ENCODE results near the gene RASL12.
"Not testable (repeated sequence)": the region's sequence is repeated elsewhere in the genome, so short reads cannot be mapped to it uniquely, and the experiment has no call there.

Gene RASL12

DNA sequence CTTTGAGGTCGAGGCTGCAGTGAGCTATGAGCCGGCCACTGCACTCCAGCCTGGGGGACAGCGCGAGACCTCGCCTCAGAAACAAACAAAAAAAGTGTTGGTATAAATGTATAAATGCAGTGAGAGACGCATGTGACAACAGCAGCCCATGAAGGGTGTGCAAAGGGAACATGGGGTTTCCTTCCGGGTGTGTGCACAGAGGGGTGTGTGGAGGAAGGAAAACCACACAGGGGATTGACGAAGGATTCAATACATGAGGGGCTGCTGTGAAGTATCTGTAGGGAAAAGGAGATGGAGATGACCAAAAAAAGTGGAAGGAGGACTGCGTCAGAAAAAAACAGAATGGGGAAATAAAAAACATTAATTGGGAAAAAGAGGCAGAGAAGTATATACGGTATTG, 39.5 kb downstream of the RASL12 start:
- DNase-seq (ENCODE audit: low spot score) = no peak

DNA sequence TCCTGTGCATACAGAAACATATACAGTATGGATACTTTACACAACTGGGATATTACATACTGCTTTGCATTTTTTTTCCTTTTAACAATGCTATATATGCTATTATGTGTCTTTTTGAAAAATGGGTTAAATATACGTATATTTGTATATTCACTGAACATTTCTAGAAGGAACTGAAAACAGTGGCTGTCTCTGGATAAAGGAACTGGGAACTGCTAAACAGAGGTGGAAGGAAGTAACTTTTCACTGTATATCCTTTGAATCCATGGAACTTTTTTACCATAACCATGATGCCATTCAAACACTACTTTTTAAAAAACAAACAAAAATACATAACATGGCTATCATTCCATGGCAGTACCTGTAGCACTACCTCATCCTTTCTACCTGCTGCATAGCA, 40.2 kb downstream of the RASL12 start:
- DNase-seq (ENCODE audit: low spot score) = no peak

- no peak for DNase-seq (ENCODE audit: low spot score)
Observed at GRCh38 chr15:65026756-65027155, 41.0 kb downstream of the RASL12 start.

DNA sequence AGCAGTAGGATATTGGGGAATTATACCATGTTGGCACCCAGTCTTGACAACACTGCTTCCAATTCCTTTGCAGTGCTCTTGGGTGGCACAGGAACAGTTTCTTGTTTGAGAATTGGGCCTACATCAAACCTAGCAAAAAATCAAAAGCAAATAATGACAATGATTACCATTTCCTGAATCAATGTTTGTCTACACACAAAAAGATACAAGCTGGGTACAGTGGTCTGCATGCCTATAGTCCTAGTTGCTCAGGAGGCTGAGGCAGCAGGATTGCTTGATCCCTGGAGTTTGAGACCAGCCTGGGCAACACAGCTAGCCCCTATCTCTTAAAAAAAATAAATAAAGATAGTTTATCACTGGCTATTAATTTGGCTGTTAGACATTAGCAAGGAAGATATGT, 46.3 kb downstream of the RASL12 start:
- no peak for DNase-seq (ENCODE audit: low spot score)

DNA sequence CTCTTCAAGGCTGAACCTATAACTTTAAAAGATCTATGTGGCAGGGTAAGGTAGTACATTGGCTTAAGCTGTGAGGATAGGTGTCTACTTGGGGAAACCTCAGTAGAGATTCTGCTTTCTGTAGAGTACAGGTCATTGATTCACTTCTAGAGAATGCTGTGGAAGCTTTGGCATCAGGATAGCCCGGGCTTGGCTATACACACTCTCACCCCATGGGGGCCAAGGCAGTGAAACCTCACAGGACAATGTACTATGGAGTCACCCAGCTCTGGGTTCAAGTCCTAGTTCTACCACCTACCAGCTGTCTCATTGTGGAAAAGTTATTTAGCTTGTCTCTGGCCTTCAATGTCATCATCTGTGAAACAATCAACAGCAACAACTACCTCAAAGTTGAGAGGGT, 47.4 kb downstream of the RASL12 start:
- DNase-seq (ENCODE audit: low spot score) = no peak

DNA sequence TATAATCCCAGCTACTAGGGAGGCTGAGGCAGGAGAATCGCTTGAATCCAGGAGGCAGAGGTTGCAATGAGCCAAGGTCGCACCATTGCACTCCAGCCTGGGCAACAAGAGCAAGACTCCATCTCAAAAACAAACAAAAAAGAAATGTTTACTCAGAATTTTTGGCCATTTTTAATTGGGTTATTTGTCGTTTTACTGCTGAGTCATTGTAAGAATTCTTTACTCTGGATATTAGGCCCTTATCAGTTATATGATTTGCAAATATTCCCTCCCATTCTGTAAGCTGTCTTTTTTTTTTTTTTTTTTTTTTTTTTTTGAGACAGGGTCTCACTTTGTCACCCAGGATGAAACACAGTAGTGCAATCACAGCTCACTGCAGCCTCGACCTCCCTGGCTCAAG, 56.6 kb downstream of the RASL12 start:
- not testable (repeated sequence) for DNase-seq (ENCODE audit: low spot score)

DNA sequence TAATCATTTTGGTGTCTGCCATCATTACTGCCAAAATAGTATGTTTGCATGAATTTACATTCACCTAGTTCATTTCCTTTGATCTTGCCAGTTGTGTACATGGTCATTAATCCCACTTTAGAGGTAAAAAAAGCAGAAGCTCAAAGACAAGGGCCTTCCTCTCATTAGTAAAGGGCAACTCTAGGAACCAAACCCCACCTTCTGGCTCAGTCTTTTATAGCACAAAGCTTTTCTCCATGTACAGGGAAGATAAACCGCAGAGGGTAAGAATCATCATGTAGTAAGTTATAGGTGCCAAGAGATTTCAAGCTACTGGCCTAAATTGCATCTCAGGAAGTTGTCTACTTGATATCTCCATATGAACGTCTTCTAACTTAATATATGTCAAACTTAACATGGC, 58.8 kb downstream of the RASL12 start:
- DNase-seq (ENCODE audit: low spot score) = no peak

- no peak for DNase-seq (ENCODE audit: low spot score)
Observed at GRCh38 chr15:65006876-65007275, 60.9 kb downstream of the RASL12 start.

DNA sequence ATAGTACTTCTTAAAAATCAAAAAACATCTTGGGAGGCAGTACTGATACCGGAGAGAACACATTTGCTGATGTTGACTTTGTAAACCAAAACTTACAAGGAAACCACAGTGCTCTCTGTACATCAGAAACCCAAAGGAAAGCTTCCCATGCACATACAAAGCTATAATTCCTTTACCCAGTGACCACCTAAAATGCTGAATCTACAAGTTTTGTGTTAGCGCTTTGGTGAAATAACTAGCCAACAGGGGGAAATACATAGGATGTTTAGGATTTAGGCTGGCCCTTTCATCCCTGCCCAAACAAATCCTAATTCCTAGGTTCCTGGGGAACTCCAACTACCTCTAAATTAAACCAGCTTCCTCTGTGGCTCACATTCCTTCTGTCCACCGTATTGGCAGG, 62.8 kb downstream of the RASL12 start:
- DNase-seq (ENCODE audit: low spot score) = no peak
